ENCODE results near the gene WRAP53.

Gene WRAP53

GRCh38 chr17:7684851-7685532 is 3.3 kb upstream of the WRAP53 start:
- no peak for DNase-seq

GRCh38 chr17:7685533-7686221 is 2.6 kb upstream of the WRAP53 start:
- DNase-seq: peak; percentile 90

- peak; percentile 75 for DNase-seq
Observed at GRCh38 chr17:7686222-7687071, 1.8 kb upstream of the WRAP53 start.

GRCh38 chr17:7687072-7687907 is 987 bp upstream of the WRAP53 start, which contains the start of gene TP53:
TSS of gene TP53 (minus strand) at chr17:7687490. CDS start at chr17:7676594, 10,896 bp downstream.
- peak; percentile 92 for DNase-seq

- DNase-seq: no peak
Observed at GRCh38 chr17:7688808-7689316, 585 bp downstream of the WRAP53 start.

- no peak for DNase-seq
Observed at GRCh38 chr17:7695586-7695985, 7.3 kb downstream of the WRAP53 start.

- DNase-seq: no peak
Observed at GRCh38 chr17:7697828-7698588, 9.7 kb downstream of the WRAP53 start.

GRCh38 chr17:7700510-7700909 is 12.2 kb downstream of the WRAP53 start:
- no peak for DNase-seq

GRCh38 chr17:7701681-7702080 is 13.4 kb downstream of the WRAP53 start:
- no peak for DNase-seq

- no peak for DNase-seq
Observed at GRCh38 chr17:7702776-7703175, 14.5 kb downstream of the WRAP53 start.

- DNase-seq: peak; percentile 40
Observed at GRCh38 chr17:7703584-7704479, 15.6 kb downstream of the WRAP53 start.

- DNase-seq: no peak
Observed at GRCh38 chr17:7704601-7705268, 16.5 kb downstream of the WRAP53 start, which contains the start of gene EFNB3. TSS of gene EFNB3 (plus strand) at chr17:7705202. CDS start at chr17:7705599, 397 bp downstream.

GRCh38 chr17:7705269-7706255 is 17.3 kb downstream of the WRAP53 start:
- DNase-seq: no peak

GRCh38 chr17:7706631-7707354 is 18.5 kb downstream of the WRAP53 start:
- no peak for DNase-seq

- DNase-seq: no peak
Observed at GRCh38 chr17:7707446-7707845, 19.2 kb downstream of the WRAP53 start.

GRCh38 chr17:7707858-7708750 is 19.8 kb downstream of the WRAP53 start:
- no peak for DNase-seq

- DNase-seq: no peak
Observed at GRCh38 chr17:7709031-7709430, 20.8 kb downstream of the WRAP53 start.

All from CD4-positive, alpha-beta T cell treated with Interleukin-15 for 1 hour (primary cell).